Ovary (tissue), 3 donors: Measurements from ENCODE around the gene GABRB1.

ENCODE experiments used
- EP300 ChIP-seq: sonication (generic); formaldehyde crosslinking; IDR thresholded peaks from one replicate; pipeline ENCODE4 v1.6.1; 2017; ENCODE audit warnings: antibody characterized with exemption
- POLR2A ChIP-seq: fragments of 450-650 bp; IDR thresholded peaks from one replicate; pipeline ENCODE4 v1.6.1; 2017; ENCODE audit warnings: antibody characterized with exemption, mild to moderate bottlenecking, moderate library complexity
- TF ChIP-seq, protein P1 (sequence below), 3 donors: fragments of 450-650 bp in 2 of 3; fragments of 200-600 bp in 1 of 3; IDR thresholded peaks; one replicate each; pipeline versions ENCODE4 v1.5.1 to v1.8.0; 2016 to 2022; ENCODE audit warnings: antibody characterized with exemption in 3 of 3, mild to moderate bottlenecking in 1 of 3
- donor health status: DM: no; HTN: no; CAD: no.

DNA sequence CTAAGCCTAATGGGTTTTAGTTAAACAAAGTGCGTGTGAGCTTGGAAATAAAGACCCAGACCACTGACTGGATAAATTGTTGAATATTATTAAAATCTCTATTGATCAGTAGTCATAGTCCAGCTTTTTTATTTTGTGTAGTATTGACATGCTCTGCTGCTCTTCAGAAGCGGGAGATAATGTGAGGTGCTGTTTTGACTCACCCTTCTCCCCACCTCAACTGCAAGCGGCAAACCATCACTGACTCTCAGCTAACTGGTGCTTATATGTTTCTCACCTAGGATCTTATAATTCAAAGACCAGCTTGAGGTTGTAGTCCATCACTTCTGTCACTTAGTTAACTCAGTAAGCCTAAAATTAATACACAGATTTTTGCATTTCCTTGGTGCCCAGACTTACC, 359.9 kb downstream of the GABRB1 start:
- TF ChIP-seq, protein P1, sequence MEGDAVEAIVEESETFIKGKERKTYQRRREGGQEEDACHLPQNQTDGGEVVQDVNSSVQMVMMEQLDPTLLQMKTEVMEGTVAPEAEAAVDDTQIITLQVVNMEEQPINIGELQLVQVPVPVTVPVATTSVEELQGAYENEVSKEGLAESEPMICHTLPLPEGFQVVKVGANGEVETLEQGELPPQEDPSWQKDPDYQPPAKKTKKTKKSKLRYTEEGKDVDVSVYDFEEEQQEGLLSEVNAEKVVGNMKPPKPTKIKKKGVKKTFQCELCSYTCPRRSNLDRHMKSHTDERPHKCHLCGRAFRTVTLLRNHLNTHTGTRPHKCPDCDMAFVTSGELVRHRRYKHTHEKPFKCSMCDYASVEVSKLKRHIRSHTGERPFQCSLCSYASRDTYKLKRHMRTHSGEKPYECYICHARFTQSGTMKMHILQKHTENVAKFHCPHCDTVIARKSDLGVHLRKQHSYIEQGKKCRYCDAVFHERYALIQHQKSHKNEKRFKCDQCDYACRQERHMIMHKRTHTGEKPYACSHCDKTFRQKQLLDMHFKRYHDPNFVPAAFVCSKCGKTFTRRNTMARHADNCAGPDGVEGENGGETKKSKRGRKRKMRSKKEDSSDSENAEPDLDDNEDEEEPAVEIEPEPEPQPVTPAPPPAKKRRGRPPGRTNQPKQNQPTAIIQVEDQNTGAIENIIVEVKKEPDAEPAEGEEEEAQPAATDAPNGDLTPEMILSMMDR (IDR thresholded peaks at IDR 0.05), result no peak
- TF ChIP-seq EP300, result no peak
- no peak for TF ChIP-seq POLR2A
